Activated CD8-positive, alpha-beta memory T cell treated with anti-CD3 and anti-CD28 coated beads, Interleukin-2, amount 50 U/mL, for 48 hours (primary cell): ENCODE data around the gene SMCR8.
"Not testable (repeated sequence)": the region's sequence is repeated elsewhere in the genome, so short reads cannot be mapped to it uniquely, and the experiment has no call there.

Source experiments
- DNase-seq: peaks from one replicate; pipeline ENCODE4 v3.0.0-alpha.2; 2020

SMCR8 gene, protein sequence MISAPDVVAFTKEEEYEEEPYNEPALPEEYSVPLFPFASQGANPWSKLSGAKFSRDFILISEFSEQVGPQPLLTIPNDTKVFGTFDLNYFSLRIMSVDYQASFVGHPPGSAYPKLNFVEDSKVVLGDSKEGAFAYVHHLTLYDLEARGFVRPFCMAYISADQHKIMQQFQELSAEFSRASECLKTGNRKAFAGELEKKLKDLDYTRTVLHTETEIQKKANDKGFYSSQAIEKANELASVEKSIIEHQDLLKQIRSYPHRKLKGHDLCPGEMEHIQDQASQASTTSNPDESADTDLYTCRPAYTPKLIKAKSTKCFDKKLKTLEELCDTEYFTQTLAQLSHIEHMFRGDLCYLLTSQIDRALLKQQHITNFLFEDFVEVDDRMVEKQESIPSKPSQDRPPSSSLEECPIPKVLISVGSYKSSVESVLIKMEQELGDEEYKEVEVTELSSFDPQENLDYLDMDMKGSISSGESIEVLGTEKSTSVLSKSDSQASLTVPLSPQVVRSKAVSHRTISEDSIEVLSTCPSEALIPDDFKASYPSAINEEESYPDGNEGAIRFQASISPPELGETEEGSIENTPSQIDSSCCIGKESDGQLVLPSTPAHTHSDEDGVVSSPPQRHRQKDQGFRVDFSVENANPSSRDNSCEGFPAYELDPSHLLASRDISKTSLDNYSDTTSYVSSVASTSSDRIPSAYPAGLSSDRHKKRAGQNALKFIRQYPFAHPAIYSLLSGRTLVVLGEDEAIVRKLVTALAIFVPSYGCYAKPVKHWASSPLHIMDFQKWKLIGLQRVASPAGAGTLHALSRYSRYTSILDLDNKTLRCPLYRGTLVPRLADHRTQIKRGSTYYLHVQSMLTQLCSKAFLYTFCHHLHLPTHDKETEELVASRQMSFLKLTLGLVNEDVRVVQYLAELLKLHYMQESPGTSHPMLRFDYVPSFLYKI

DNA sequence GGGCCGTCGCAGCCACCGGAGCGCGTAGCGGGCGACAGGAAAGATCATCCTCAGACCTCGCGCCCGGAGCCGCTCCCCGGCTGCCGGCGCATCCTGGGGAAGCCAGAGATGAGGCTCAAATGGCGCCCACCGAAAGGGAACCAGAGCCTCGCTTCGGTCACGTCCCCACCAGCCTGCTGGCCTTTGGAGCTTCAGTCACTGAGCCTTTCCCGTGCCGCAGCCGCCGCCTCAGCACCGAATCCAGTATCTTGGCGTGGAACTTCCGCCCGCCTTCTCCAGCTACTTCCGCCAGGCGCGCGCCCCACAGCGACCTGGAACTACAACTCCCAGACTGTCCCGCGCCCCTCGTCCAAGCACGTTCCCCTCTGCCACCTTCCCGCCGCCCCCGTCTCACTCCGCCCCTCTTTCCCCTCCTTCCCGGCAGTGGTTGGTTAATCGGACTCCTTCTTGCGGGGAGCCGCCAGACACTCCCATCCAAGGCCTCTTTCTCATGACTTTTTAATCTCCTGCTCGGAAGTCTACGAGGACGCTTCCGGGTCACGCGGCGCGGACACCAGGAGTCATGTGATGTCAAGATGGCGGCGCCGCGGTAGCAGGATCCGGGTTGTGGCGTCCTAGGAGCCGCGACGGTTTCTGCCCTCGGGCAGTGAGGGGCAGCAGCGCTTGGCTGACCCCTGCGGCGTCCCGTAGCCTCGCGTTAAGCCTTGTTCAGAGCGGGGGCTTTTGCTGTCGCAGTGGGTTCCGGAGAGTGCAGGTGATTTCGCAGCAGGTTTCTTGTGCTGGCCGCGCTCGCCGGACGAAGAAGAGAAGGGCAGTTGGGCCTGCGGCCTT, at the start of gene SMCR8, which contains the start of gene TOP3A:
TSS of gene SMCR8 (plus strand) at position 563 of the 831 bp plus-strand sequence. CDS start 497 bp downstream, outside the sequence.
TSS of gene TOP3A (minus strand) at position 264 of the 831 bp plus-strand sequence. CDS start at position 48, 216 bp downstream.
- DNase-seq = peak; percentile 96

DNA sequence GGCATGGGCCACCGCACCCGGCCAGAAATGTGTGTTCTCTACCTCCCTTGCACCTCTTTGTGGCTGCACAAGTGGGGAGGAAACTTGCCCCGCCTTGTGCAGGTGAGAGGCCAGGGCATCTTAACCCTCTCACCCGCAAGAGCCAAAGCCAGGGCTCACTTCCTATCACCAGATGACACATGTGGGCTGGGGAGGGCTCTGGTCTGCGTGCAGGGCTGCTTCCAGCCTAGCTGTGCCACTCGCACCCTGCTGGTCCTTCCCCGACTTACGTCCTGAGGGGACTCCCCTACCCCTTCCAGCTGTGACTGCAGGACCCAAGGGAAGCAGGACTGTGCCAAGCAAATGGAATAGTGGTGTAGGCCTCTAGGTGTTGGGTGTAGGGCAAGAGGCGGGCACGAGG, 47.7 kb upstream of the SMCR8 start:
- DNase-seq = no peak

DNA sequence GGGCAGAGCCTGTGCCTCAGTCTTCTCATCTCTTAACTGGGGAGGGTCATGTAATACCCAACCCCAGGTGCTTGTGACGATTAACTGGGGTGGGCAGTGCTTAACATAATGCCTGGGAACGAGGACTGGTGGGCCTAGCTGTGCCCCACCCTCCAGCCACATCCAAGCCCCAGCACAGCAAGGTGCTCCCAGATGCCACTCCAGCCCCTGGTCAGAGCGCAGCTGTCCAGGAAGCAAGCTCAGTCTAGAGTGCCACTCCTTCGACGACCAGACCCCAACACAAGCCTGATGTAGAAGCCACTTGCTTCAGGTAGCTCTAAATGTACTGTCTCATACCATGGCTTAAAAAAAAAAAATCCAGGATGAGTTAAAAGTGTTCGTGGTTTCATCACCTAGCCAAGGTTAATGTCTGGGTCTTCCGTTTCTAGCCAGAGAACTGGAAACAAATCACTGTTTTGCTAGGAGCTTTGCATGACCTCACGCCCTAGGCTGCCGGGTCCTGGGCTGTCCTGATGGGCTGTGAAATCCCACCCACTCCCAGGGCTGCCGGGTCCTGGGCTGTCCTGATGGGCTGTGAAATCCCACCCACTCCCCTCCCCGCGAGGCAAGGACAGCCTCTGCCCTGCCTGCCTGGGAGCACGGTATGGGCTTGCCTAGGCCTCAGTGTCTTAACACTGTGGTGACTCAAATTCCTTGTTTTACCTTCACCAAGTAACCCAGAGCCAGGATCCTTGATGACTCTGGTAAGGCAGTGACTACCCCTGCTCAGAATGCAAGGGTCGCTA, 47.0 kb upstream of the SMCR8 start:
- DNase-seq = no peak

DNA sequence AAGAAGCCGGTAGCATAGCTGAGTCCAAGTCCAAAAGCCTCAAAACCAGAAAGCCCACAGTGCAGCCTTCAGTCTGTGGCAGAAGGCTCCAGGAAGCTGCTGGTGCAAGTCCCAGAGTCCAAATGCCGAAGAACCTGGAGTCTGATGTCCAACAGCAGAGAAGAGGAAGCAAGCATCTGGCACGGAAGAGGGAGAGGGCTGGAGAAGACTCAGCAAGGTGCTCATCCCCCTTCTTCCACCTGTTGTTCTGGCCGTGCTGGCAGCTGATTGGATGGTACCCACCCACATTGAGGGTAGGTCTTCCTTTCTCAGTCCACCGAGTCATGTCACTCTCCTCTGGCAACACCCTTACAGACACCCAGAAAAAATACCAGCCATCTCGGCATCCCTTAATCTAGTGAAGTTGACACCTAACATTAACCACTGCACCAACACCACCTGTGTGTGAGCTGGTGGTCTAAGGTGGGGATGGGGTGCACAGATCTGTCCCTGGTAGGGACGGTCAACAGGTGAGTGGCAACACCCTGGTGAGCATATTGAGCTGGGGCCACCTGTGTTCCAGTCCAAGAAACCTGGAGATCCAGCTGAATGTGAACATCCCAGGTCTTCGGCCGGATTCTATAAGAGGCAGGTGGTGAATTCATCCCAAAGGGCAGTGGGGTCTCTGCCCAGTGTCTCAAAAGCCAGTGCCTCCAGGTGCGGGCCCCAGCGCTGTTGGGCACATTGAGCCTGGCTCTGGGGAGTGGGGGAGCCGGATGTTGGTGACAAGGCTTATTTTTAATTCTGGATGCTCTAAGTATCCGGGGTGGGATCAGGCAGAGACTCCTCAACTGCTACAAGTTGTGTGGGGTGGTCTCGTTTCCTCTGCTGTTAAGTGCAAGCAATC, 44.8 kb upstream of the SMCR8 start:
- DNase-seq = no peak

DNA sequence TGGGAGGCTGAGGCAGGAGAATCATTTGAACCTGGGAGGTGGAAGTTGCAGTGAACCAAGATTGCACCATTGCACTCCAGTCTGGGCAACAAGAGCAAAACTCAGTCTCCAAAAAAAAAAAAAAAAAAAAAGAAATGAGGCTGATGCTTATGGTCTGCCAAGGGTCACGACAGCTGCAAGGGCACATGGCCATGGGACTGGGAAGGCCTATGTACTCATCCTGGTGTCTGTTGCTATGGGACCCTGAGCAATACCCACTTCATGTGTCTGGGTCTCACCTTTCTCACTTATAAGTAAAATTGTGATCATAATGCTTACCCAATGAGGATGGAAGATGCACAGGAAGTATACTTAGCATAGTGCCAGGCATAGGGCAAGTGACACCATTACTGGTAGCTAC, 38.0 kb upstream of the SMCR8 start:
- DNase-seq = no peak

DNA sequence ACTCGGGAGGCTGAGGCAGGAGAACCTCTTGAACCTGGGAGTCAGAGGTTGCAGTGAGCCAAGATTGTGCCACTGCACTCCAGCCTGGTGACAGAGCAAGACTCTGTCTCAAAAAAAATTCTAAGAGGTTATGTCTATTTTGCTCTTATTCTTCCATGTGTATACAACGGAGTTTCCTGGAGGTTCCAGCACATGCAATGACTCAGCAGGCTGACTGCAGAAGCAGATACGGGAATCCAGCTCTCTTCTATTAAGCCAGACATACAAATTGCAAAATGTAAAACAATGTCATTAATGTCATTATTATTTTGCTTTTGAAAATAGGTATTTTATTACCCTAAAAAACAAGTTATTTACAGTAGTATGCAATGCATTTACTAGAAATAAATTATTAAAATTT, 36.2 kb upstream of the SMCR8 start:
- no peak for DNase-seq

DNA sequence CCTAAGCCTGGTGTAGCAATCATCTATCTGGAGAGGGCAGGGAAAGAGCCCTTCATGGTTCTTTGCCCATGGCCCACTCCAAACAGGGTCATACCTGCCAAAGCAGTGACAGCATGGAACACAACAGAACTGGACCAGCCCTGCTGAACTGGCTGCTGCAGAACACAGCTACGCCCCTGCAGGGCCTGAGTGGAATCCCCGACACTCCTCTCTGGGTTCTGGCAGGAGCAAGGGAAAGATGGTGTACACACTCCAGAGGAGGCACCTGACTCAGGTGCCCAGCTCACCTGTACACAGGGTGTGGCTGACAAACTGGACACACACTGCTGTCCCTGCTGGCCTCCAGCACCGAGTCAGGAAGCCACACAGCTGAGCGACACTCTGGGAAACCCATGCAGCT, 34.8 kb upstream of the SMCR8 start:
- DNase-seq = no peak

DNA sequence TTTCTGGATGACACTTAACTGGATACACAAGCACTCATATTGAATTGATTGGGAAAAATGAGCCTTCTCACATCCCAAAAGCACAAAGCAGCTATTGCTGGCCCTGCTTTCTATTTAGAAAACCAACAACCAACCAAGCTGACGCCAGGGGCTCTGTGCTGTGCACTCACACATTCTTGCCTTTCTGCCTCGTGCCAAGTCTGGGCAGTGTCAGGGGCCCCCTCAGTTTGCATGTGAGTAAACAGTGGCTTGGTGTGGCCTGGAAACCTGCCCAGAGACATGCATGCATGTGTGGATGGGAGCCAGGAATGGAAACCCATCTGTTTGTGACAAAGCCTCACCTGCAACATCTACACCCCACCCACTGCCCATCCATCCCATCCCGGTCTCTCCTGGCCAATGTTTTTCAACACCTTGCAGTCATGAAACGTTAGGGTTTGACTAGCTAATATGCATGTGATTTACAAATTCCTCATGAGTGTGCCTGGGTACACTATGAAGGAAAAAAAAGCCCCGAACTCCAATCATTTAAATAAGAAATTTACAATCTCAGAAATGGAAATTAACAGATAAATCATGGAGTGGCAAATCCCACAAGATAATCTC, 34.2 kb upstream of the SMCR8 start:
- DNase-seq = no peak

DNA sequence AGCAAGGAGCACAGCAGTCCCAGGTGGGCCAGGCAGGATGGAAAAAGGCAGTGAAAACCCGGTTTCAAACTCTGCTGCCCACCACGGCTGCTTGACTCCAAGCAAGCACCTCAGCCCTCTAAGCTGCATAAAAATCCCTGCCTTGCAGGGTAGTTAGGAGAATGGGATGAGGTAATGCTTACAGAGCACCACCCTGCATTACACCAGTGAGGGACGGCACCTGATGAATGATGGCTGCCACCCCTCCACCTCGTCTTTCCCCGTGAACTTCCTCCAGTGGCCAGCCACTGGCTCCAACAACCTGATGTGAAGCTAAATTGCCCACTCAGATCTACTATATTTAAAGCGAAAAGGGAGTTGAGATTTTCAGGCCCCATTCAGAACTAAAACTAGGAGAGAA, 33.3 kb upstream of the SMCR8 start:
- no peak for DNase-seq

DNA sequence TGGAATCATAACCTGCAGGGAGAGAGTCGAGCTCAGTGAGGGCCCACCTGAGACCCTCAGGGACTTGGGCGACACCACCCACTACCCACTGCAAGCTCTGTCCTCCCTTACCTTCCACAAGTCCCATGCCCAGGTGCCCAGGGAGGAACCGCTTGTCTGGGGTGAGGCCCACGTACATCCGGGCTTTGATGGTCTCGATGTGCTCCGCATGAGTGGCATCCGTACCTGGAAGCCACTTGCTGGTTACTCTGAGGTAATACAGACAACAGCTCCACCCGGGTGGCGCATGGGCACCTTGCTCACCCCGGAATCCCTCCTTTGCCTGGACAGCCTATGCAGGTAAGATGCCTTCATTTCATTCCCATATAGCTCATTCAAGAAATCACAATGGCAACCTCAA, 29.8 kb upstream of the SMCR8 start:
- no peak for DNase-seq

DNA sequence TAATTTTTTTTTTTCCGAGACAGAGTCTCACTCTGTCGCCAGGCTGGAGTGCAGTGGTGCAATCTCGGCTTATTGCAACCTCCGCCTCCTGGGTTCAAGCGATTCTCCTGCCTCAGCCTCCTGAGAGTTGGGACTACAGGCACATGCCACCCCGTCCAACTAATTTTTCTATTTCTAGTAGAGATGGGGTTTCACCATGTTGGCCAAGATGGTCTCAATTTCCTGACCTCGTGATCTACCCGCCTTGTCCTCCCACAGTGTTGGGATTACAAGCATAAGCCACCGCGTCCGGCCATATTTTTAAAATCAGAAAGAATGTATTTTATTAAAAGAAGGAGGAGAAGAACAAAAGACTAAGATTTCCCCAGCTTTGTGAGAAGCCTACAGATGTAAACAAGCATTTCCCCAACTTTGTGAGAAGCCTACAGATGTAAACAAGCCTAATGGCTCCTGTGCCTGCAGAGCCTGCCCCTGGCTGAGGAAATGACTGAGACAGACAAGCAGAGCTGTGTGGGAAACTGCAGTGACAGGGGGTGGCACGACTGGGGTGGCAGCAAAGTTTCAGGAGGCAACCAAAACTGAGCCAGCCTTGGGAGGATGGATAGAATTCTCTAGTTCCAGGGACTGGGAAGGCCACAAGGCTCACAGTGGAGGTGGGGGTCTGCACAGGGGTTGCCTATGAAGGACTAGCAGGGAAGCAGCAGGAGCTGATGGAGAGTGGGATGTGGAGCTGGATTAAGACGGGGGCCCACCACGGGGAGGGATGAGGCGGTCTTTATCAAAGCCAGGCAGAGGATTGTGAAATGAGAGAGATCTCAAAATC, 23.2 kb upstream of the SMCR8 start:
- DNase-seq = no peak

DNA sequence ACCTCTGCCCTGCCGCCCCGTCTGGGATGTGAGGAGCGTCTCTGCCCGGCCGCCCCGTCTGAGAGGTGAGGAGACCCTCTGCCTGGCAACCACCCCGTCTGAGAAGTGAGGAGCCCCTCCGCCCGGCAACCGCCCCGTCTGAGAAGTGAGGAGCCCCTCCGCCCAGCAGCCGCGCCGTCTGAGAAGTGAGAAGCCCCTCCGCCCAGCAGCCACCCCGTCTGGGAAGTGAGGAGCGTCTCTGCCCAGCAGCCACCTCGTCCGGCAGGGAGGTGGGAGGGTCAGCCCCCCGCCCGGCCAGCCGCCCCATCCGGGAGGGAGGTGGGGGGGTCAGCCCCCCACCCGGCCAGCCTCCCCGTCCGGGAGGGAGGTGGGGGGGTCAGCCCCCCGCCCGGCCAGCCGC, 17.0 kb upstream of the SMCR8 start:
- not testable (repeated sequence) for DNase-seq

DNA sequence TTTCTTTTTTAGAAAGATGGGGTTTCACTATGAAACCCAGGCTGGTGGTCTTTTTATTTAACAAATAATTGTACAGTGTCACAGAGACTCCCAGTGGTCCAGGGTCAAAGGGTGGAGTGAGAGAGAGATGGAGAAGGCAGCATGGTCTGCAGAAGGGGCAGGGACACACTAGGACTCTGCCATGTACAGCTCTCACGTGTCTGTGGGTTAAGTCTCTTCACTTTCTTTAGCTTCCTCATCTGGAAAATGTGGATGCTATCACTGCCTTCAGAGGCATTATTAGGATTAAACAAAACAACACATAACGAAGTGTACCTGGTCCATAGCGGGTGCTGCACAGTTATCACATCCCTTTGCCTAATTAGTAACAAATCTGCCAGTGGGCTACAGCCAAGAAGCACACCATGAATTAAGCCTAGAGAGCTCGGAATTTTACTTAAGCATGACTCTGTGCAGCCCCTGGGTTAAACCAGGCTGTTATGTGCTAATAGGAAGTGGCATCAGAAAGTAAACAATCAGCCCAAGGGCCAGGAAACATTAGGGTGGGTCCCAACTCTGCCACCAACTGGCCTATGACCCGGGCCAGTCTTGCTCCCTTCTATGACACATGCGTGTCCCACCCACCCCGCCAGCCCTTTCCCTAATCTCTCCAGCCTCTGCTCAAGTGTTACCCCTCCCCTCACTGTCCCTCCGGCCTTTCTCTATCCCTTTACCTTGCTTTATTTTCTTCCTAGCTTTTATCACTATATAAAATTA, 14.2 kb upstream of the SMCR8 start:
- DNase-seq = no peak

DNA sequence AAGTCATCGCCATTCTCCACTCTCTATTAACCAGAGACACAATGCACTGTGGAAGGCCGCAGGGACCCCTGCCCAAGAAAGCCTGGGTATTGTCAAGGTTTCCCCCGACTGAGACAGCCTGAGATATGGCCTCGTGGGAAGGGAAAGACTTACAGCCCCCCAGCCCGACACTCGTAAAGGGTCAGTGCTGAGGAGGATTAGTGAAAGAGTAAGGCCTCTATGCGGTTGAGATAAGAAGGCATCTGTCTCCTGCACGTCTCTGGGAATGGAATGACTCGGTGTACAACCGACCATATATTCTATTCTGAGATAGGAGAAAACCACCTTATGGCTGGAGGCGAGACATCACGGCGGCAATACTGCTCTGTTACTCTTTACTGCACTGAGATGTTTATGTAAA, 11.9 kb upstream of the SMCR8 start:
- not testable (repeated sequence) for DNase-seq

DNA sequence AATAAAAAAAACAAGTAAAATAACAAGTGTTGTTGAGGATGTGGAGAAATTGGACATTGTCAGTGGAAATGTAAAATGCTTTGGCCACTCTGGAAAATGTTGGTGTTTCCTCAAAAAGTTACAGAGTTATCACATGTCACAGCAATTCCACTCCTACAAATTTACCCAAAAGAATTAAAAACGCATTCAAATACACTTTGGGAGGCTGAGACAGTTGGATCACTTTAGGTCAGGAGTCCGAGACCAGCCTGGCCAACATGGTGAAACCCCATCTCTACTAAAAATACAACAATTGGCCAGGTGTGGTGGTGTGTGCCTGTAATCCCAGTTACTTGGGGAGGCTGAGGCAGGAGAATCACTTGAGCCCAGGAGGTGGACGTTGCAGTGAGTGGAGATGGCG, 5.9 kb upstream of the SMCR8 start:
- DNase-seq = no peak

DNA sequence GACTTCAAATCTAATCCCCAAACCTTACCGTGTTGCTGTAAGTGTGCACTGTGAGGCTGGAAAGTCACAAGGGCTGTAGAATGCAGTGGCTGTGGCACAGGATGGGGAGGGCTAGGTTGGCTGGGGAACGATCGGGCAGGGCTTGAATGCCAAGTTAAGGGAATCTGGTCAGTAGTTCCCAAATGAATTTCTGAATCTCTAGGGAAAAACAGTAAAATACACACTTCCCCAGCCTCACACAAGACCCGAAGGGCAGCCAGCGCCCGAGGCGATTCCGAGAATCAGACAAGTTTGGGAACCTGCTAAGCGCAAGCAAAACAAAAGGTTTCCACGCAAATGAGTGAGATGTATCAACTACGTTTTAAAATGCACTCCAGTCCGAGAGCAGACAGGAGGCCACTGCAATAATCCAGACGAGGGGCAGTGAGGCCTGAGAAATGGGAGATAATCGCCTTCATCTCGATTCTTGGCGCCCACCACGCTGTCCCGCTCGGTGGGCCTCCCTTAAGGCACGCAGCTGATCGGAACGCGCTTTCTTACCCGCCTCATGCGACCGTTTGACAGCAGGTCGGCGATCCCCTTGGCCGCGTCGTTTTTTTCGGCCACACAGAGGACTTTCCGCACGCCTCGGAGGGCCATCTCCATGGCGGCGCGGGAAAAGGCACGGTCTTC, 898 bp upstream of the SMCR8 start:
- DNase-seq = no peak

DNA sequence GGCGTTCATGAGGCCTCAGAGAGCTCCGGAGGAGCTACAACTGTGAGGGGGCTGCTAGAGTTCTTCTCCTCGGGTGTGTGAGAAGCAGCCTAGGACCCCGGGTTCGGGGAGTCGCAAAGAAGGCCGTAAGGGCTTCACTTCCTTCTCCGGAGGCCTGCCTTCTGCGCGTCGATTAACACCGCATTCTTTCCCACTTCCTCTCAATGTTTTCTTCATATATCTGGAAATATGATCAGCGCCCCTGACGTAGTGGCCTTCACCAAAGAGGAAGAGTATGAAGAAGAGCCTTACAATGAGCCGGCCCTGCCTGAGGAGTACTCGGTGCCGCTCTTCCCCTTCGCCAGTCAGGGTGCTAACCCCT, 449 bp downstream of the SMCR8 start:
- no peak for DNase-seq

DNA sequence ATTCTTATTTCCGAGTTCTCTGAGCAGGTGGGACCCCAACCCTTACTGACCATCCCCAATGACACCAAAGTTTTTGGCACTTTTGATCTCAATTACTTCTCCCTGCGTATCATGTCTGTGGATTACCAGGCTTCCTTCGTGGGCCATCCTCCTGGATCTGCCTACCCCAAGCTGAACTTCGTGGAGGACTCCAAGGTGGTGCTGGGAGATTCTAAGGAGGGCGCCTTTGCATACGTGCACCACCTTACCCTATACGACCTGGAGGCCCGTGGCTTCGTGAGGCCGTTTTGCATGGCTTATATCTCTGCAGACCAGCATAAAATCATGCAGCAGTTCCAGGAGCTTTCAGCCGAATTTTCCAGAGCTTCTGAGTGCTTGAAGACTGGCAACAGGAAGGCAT, 868 bp downstream of the SMCR8 start:
- no peak for DNase-seq
